Loucy (cell line): ENCODE measurements around the gene ZBTB38.

Source experiments
- H2AFZ ChIP-seq: fragments of 200-600 bp; sonication (generic); 2 replicates; pipeline ENCODE4 v1.6.0; 2016; ENCODE audit warnings: antibody characterized with exemption, mild to moderate bottlenecking, low read length, moderate library complexity
- H3F3A ChIP-seq: fragments of 200-600 bp; 2 replicates; pipeline ENCODE4 v1.6.0; 2016; ENCODE audit warnings: antibody characterized with exemption, low read depth, mild to moderate bottlenecking
- H3K27me3 ChIP-seq: fragments of 200-600 bp; sonication (generic); 2 replicates; pipeline ENCODE4 v1.6.1; 2014; ENCODE audit warnings: low read length, mild to moderate bottlenecking; ENCODE audit not compliant: insufficient read depth, poor library complexity, severe bottlenecking
- H3K36me3 ChIP-seq: fragments of 200-600 bp; sonication (generic); 2 replicates; pipeline ENCODE4 v1.6.1; 2016; ENCODE audit warnings: low read length; ENCODE audit not compliant: insufficient read depth
- H3K4me1 ChIP-seq: fragments of 200-600 bp; sonication (generic); 2 replicates; pipeline ENCODE4 v1.5.1; 2014; ENCODE audit warnings: low read length, mild to moderate bottlenecking; ENCODE audit not compliant: insufficient read depth, poor library complexity, severe bottlenecking
- H3K4me2 ChIP-seq: fragments of 200-600 bp; sonication (generic); 2 replicates; pipeline ENCODE4 v1.6.0; 2014; ENCODE audit warnings: antibody characterized with exemption, low read length, low read depth, mild to moderate bottlenecking; ENCODE audit not compliant: poor library complexity, severe bottlenecking
- H3K4me3 ChIP-seq: fragments of 200-600 bp; sonication (generic); 2 replicates; pipeline ENCODE4 v1.5.1; 2014; ENCODE audit warnings: low read length, mild to moderate bottlenecking, mixed read lengths; ENCODE audit not compliant: poor library complexity, severe bottlenecking
- H3K79me2 ChIP-seq: fragments of 200-600 bp; sonication (generic); 2 replicates; pipeline ENCODE4 v1.6.1; 2014; ENCODE audit warnings: low read length; ENCODE audit not compliant: insufficient read depth
- H3K9ac ChIP-seq: fragments of 200-600 bp; sonication (generic); 2 replicates; pipeline ENCODE4 v1.6.0; 2014; ENCODE audit warnings: mild to moderate bottlenecking, low read depth, low read length, moderate library complexity; ENCODE audit not compliant: poor library complexity, severe bottlenecking
- H3K9me2 ChIP-seq: fragments of 200-600 bp; sonication (generic); replicated peaks from 2 replicates; pipeline ENCODE4 v1.6.1; 2016; ENCODE audit warnings: low read depth, low read length, mixed read lengths
- H3K9me3 ChIP-seq: fragments of 200-600 bp; sonication (generic); 2 replicates; pipeline ENCODE4 v1.6.1; 2014; ENCODE audit warnings: mild to moderate bottlenecking, antibody characterized with exemption, low read length, low read depth; ENCODE audit not compliant: insufficient read depth
- H4K20me1 ChIP-seq: fragments of 200-600 bp; sonication (generic); 2 replicates; pipeline ENCODE4 v1.6.0; 2014; ENCODE audit warnings: antibody characterized with exemption, low read length, mild to moderate bottlenecking; ENCODE audit not compliant: insufficient read depth, poor library complexity, severe bottlenecking
- EZH2phosphoT487 ChIP-seq: fragments of 200-600 bp; IDR thresholded peaks from 2 replicates; pipeline ENCODE4 v1.6.1; 2018; ENCODE audit warnings: antibody characterized with exemption, mild to moderate bottlenecking, moderate library complexity, borderline replicate concordance
- TF ChIP-seq, protein P1 (sequence below): fragments of 200-600 bp; sonication (generic); conservative IDR thresholded peaks from 2 replicates; pipeline ENCODE4 v1.5.1; 2014; ENCODE audit warnings: mild to moderate bottlenecking, antibody characterized with exemption, low read length

ZBTB38 gene

DNA sequence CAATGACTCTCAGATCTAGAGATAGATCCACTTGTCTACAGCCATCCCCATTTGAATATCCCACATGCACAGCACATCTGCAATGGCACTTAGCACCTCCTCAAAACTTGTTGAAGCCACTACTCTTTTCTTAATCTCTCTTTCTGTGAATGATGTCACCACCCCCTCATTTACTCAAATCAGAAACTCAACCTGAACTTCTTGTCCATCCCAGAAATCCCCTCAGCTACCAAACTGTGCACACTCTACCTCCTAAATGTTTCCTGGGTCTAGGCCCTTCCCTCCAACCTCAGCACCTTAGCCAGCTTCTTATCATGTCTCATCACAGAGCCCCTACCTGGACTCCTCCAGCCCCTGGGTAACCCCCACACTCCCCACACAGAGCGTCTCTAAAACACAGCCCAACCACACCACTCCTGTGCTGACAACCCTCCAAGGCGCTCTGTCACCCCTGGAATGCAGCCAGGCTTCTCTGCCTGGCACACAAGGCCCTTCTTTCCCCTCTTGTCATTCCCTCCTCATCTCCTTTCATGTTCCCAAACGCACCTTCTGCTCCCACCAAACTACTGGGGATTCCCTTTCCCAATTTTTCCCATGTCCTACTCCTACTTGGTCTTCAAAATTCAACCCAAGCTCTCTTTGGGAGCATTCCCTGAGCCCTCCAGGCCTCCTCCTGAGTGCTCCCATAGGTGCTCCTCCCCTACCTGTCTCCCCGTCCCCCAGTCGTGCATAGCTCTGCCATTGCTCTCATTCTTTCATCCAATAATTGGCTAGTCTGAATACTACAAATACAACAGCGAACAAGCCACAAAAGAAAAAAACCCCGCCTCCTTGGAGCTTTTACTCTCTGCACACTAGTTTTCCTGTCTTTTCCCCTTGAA is 39.8 kb upstream of the ZBTB38 start:
- peaks cover 35% of the 10 kb centered on the region for H3K4me1 ChIP-seq
- no peaks in the 10 kb centered on the region for H3K27me3 ChIP-seq
- no peaks in the 10 kb centered on the region for H3K36me3 ChIP-seq
- H3K9me3 ChIP-seq, result no peaks in the 10 kb centered on the region
- H3F3A ChIP-seq, result no peaks in the 10 kb centered on the region
- no peak overlapping the region for H2AFZ ChIP-seq
- H3K4me2 ChIP-seq, result no peak overlapping the region
- TF ChIP-seq EZH2phosphoT487, result no peak
- TF ChIP-seq, protein P1, sequence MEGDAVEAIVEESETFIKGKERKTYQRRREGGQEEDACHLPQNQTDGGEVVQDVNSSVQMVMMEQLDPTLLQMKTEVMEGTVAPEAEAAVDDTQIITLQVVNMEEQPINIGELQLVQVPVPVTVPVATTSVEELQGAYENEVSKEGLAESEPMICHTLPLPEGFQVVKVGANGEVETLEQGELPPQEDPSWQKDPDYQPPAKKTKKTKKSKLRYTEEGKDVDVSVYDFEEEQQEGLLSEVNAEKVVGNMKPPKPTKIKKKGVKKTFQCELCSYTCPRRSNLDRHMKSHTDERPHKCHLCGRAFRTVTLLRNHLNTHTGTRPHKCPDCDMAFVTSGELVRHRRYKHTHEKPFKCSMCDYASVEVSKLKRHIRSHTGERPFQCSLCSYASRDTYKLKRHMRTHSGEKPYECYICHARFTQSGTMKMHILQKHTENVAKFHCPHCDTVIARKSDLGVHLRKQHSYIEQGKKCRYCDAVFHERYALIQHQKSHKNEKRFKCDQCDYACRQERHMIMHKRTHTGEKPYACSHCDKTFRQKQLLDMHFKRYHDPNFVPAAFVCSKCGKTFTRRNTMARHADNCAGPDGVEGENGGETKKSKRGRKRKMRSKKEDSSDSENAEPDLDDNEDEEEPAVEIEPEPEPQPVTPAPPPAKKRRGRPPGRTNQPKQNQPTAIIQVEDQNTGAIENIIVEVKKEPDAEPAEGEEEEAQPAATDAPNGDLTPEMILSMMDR, result no peak
- no peak overlapping the region for H3K4me3 ChIP-seq
- H3K9ac ChIP-seq, result no peak overlapping the region
- H4K20me1 ChIP-seq, result no peaks in the 10 kb centered on the region
- H3K79me2 ChIP-seq, result no peaks in the 10 kb centered on the region
- H3K9me2 ChIP-seq, result no peaks in the 10 kb centered on the region

DNA sequence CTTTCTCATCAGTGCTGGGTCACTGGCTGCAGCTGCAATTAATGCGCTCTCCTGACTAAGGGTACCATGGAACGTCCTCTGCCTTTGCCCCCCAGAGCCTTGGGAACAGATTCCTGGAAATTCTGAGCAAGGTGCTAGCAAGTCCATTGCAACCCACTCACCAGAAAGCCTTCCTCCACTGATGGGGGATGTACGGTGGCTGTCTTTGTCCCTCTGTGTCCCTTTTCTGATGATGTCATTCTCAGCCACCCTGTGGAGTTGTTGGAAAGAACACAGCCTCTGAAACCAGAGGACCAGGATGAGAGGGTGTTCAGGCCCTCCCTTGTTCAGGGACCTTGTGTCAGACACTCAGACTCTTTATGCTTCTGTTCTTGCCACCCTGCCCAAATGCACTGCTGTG is 38.1 kb upstream of the ZBTB38 start:
- no peak overlapping the region for H3K4me2 ChIP-seq
- H3K9ac ChIP-seq, result no peak overlapping the region

GRCh38 chr3:141330718-141331376 is 37.5 kb upstream of the ZBTB38 start:
- Histone ChIP-seq H3K36me3 (no peaks in the 10 kb centered on the region), H4K20me1 (no peaks in the 10 kb centered on the region), H3K9ac (no peak overlapping the region), H3K4me1 (peaks cover 11% of the 10 kb centered on the region), H3K27me3 (no peaks in the 10 kb centered on the region), H3K9me2 (no peaks in the 10 kb centered on the region), H3K9me3 (no peaks in the 10 kb centered on the region), H3K79me2 (no peaks in the 10 kb centered on the region), H3K4me2 (no peak overlapping the region), H3F3A (no peaks in the 10 kb centered on the region), H2AFZ (peak overlapping the region; percentile 59), H3K4me3 (no peak overlapping the region)
- no peak for TF ChIP-seq EZH2phosphoT487
- TF ChIP-seq, protein P1, result no peak

More for the DNA sequence above, 38.1 kb upstream of the ZBTB38 start:
- Histone ChIP-seq H3F3A (no peaks in the 10 kb centered on the region), H3K27me3 (no peaks in the 10 kb centered on the region), H3K36me3 (no peaks in the 10 kb centered on the region), H2AFZ (peak overlapping the region; percentile 59; the same call in 1 of the 2 replicates), H3K4me1 (peaks cover 17% of the 10 kb centered on the region), H4K20me1 (no peaks in the 10 kb centered on the region), H3K4me3 (no peak overlapping the region), H3K9me3 (no peaks in the 10 kb centered on the region), H3K9me2 (no peaks in the 10 kb centered on the region), H3K79me2 (no peaks in the 10 kb centered on the region)
- TF ChIP-seq, protein P1, result no peak
- no peak for TF ChIP-seq EZH2phosphoT487
